Psoas muscle (tissue), 8 donors: ENCODE data around the gene PCBP3. TPM values are rescaled to one million over a fixed set of nuclear protein-coding genes. Genes with fewer than 3 reads are reported as not detected.
"Not testable (repeated sequence)": the region's sequence is repeated elsewhere in the genome, so short reads cannot be mapped to it uniquely, and the experiment has no call there.

Source experiments
- ATAC-seq, 4 donors: fragments of 200-7000 bp; cut with Tn5 transposase; one replicate each; pipeline ENCODE4 v1.9.1; 2020; ENCODE audit warnings: moderate library complexity in 3 of 4, mild to moderate bottlenecking in 2 of 4
- DNase-seq, 2 donors: peaks; one replicate each; pipeline ENCODE4 v3.0.0-alpha.2; 2020
- H3K27ac ChIP-seq: fragments of 200-600 bp; one replicate; pipeline ENCODE4 v1.8.0; 2022
- H3K27me3 ChIP-seq, 3 donors: fragments of 200-600 bp in 1 of 3; one replicate each; pipeline versions ENCODE4 v1.6.1 to v1.8.0; 2013 to 2022; ENCODE audit warnings: low read length in 2 of 3, mild to moderate bottlenecking in 2 of 3, moderate library complexity in 1 of 3; ENCODE audit not compliant: insufficient read depth in 3 of 3
- H3K36me3 ChIP-seq, 2 donors: fragments of 200-600 bp in 1 of 2; one replicate each; pipeline versions ENCODE4 v1.6.1 to v1.8.0; 2013 to 2022; ENCODE audit warnings: low read depth in 1 of 2, mild to moderate bottlenecking in 1 of 2, moderate library complexity in 1 of 2; ENCODE audit not compliant: insufficient read depth in 1 of 2
- H3K4me1 ChIP-seq: fragments of 200-600 bp; one replicate; pipeline ENCODE4 v1.8.0; 2022
- H3K4me3 ChIP-seq: fragments of 200-600 bp; one replicate; pipeline ENCODE4 v1.8.0; 2022; ENCODE audit warnings: mild to moderate bottlenecking
- H3K9me3 ChIP-seq: fragments of 200-600 bp; one replicate; pipeline ENCODE4 v1.8.0; 2022
- CTCF ChIP-seq: fragments of 200-600 bp; IDR thresholded peaks from one replicate; pipeline ENCODE4 v1.8.0; 2022; ENCODE audit warnings: antibody characterized with exemption
- WGBS, 3 donors: extraction: QIAGEN DNeasy Blood & Tissue Kit; methylation state at CpG; one replicate each; pipeline versions ENCODE4 v1.1.6 to v1.1.7; 2013; 5-methylcytosine and 5-hydroxymethylcytosine counted together
- intact Hi-C, 2 donors: fragments of 100-400 bp; cut with DNase I; formaldehyde crosslinking; loops; one replicate each; pipeline versions ENCODE4 v1.11.0 to v1.14.2; 2022
- polyA plus RNA-seq, 3 donors: library from polyadenylated mRNA; stranded (reverse); fragments of 200-250 nt; gene quantifications; one replicate each; pipeline ENCODE4 v1.2.3, GENCODE V29; 2013
- total RNA-seq, 4 donors: library from RNA; stranded (reverse); fragmentation: NEBNext Ultra II Directional in 2 of 4; extraction: Animal tissue kit (Norgen Biotek cat#: 25700) in 2 of 4; gene quantifications; one replicate each; pipeline versions ENCODE4 v1.2.1 to v1.2.4, GENCODE V29; 2021 to 2023
- donor health status: healthy with polysubstance abuse.
- donor health status: DM: no; HTN: no; CAD: no; lungs with moderate emphysema.
- donor health status: Bipolar disorder and iron deficiency.
- donor health status: healthy.
- donor health status: DM: yes; HTN: yes; CAD: no.
- donor health status: DM: no; HTN: no; CAD: no.
- donor health status: DM: no; HTN: no; CAD: no.
- donor health status: DM: yes; HTN: yes; CAD: no.

The PCBP3 gene
- total and polyA plus RNA-seq, 7 donors = 0.10 to 0.91 (median 0.33) TPM; not detected in 1

GRCh38 chr21:45885597-45885929 is 242.0 kb downstream of the PCBP3 start:
- no peak for DNase-seq
- Histone ChIP-seq H3K36me3 (no peaks in the 10 kb centered on the region), H3K9me3 (no peaks in the 10 kb centered on the region), H3K4me3 (no peak overlapping the region), H3K27ac (no peak overlapping the region), H3K27me3 (peaks cover 0 to 69% (median 7%) of the 10 kb centered on the region in 3 donors), H3K4me1 (no peaks in the 10 kb centered on the region)
- 88 to 91% (median 88%) methylated on average over 3 of the region's 3 CpGs for WGBS, 3 donors
- TF ChIP-seq CTCF = no peak
- no peak for ATAC-seq
- intact Hi-C loops = loop anchor here in 1 of 2 donors (10.0 kb wide), 1 partner anchor 191 kb away; no protein-coding TSS in a partner anchor

GRCh38 chr21:45885930-45886601 is 242.5 kb downstream of the PCBP3 start:
- not testable (repeated sequence) for ATAC-seq, H3K9me3 ChIP-seq, H3K27ac ChIP-seq, H3K36me3 ChIP-seq, H3K4me3 ChIP-seq, H3K4me1 ChIP-seq
- 73 to 87% (median 79%) methylated on average over 19 to 21 of the region's 21 CpGs for WGBS, 3 donors
- intact Hi-C loops = loop anchor here in 1 of 2 donors (10.0 kb wide), 1 partner anchor 191 kb away; no protein-coding TSS in a partner anchor
- DNase-seq = peak in 1 of 2 donors; percentile 42
- peaks cover 0 to 64% (median 4%) of the 10 kb centered on the region in 3 donors for H3K27me3 ChIP-seq

GRCh38 chr21:45886610-45887026 is 243.1 kb downstream of the PCBP3 start:
- H3K4me1 ChIP-seq = no peaks in the 10 kb centered on the region

GRCh38 chr21:45887120-45887611 is 243.6 kb downstream of the PCBP3 start:
- TF ChIP-seq CTCF = no peak
- Histone ChIP-seq H3K27ac (no peak overlapping the region), H3K4me3 (no peak overlapping the region), H3K9me3 (no peaks in the 10 kb centered on the region), H3K27me3 (peaks cover 0 to 59% (median 5%) of the 10 kb centered on the region in 3 donors), H3K4me1 (no peaks in the 10 kb centered on the region), H3K36me3 (no peaks in the 10 kb centered on the region)
- no peak for ATAC-seq
- peak in 1 of 2 donors; percentile 28 for DNase-seq
- WGBS, 3 donors = 32 to 54% (median 35%) methylated on average over 6 of the region's 6 CpGs
- intact Hi-C loops = loop anchor here in 1 of 2 donors (10.0 kb wide), 1 partner anchor 192 kb away; no protein-coding TSS in a partner anchor

More at GRCh38 chr21:45886610-45887026, 243.1 kb downstream of the PCBP3 start:
- ATAC-seq (no peak), DNase-seq (peak in 1 of 2 donors; percentile 39)
- intact Hi-C loops = loop anchor here in 1 of 2 donors (10.0 kb wide), 1 partner anchor 192 kb away; no protein-coding TSS in a partner anchor
- Histone ChIP-seq H3K27ac (no peak overlapping the region), H3K36me3 (no peaks in the 10 kb centered on the region), H3K9me3 (no peaks in the 10 kb centered on the region), H3K27me3 (peaks cover 0 to 61% (median 3%) of the 10 kb centered on the region in 3 donors), H3K4me3 (no peak overlapping the region)
- WGBS, 3 donors = 45 to 69% (median 52%) methylated on average over 10 to 11 of the region's 11 CpGs
- TF ChIP-seq CTCF = no peak

GRCh38 chr21:45887788-45888187 is 244.3 kb downstream of the PCBP3 start:
- WGBS, 3 donors = 29 to 46% (median 38%) methylated on average over 16 of the region's 16 CpGs
- TF ChIP-seq CTCF = no peak
- H3K4me3 ChIP-seq = no peak overlapping the region
- no peak overlapping the region for H3K27ac ChIP-seq
- H3K27me3 ChIP-seq = peaks cover 0 to 59% (median 5%) of the 10 kb centered on the region in 3 donors
- ATAC-seq (peak in 1 of 4 donors; percentile 45), DNase-seq (peak in 1 of 2 donors; percentile 39)
- no peaks in the 10 kb centered on the region for H3K9me3 ChIP-seq
- intact Hi-C loops = loop anchor here in 1 of 2 donors (10.0 kb wide), 1 partner anchor 193 kb away; no protein-coding TSS in a partner anchor
- no peaks in the 10 kb centered on the region for H3K36me3 ChIP-seq
- H3K4me1 ChIP-seq = no peaks in the 10 kb centered on the region
